Vagina (tissue), 2 donors: ENCODE data around the gene ERC2. TPM values are rescaled to one million over a fixed set of nuclear protein-coding genes. Genes with fewer than 3 reads are reported as not detected.

Source experiments
- DNase-seq, 2 donors: peaks; one replicate each; pipeline ENCODE4 v3.0.0-alpha.2; 2017; ENCODE audit errors: extremely low spot score in 2 of 2
- H3K27ac ChIP-seq: fragments of 200-600 bp; sonication (generic); one replicate; pipeline ENCODE4 v1.5.1; 2019
- H3K27me3 ChIP-seq: fragments of 200-600 bp; sonication (generic); one replicate; pipeline ENCODE4 v1.5.1; 2019
- H3K36me3 ChIP-seq, 2 donors: fragments of 200-600 bp; sonication (generic); one replicate each; pipeline ENCODE4 v1.5.1; 2017 to 2019
- H3K4me1 ChIP-seq: fragments of 200-600 bp; sonication (generic); one replicate; pipeline ENCODE4 v1.5.1; 2019
- H3K4me3 ChIP-seq, 2 donors: fragments of 200-600 bp; sonication (generic); 1 replicate in 1 of 2; 2 replicates in 1 of 2; pipeline ENCODE4 v1.5.1; 2016 to 2019
- H3K9me3 ChIP-seq: fragments of 200-600 bp; sonication (generic); one replicate; pipeline ENCODE4 v1.5.1; 2019
- CTCF ChIP-seq, 3 experiments: fragments of 450-650 bp in 2 of 3; fragments of 200-600 bp in 1 of 3; sonication (generic) in 1 of 3; IDR thresholded peaks; one replicate each; pipeline ENCODE4 v1.5.1; 2017 to 2019; ENCODE audit warnings: antibody characterized with exemption in 3 of 3, mild to moderate bottlenecking in 2 of 3, moderate library complexity in 2 of 3
- POLR2A ChIP-seq, 2 donors: fragments of 450-650 bp; IDR thresholded peaks; one replicate each; pipeline ENCODE4 v1.6.1; 2017; ENCODE audit warnings: antibody characterized with exemption in 2 of 2, mild to moderate bottlenecking in 2 of 2, moderate library complexity in 2 of 2
- POLR2AphosphoS5 ChIP-seq, 2 donors: sonication (generic); formaldehyde crosslinking; IDR thresholded peaks; one replicate each; pipeline ENCODE4 v1.9.0; 2017; ENCODE audit warnings: antibody characterized with exemption in 2 of 2, mild to moderate bottlenecking in 2 of 2, low read depth in 1 of 2; ENCODE audit not compliant: insufficient read depth in 1 of 2
- intact Hi-C: fragments of 100-400 bp; cut with DNase I; formaldehyde crosslinking; loops from one replicate; pipeline ENCODE4 v1.15.1; 2023
- total RNA-seq: library from RNA; depleted of rRNA; stranded (reverse); fragments of >200 nt; gene quantifications from one replicate; pipeline ENCODE4 v1.2.3, GENCODE V29; 2016

Gene ERC2
- total RNA-seq, 1 donor from 2014 or later, result 1.2 TPM

- Histone ChIP-seq H3K27me3 (no peaks in the 10 kb centered on the region), H3K9me3 (no peaks in the 10 kb centered on the region), H3K36me3 (no peaks in the 10 kb centered on the region), H3K27ac (no peak overlapping the region), H3K4me3 (no peak overlapping the region), H3K4me1 (no peaks in the 10 kb centered on the region)
- TF ChIP-seq POLR2A (IDR thresholded peaks at IDR 0.05) (no peak), POLR2AphosphoS5 (IDR thresholded peaks at IDR 0.05; ENCODE audit: insufficient read depth in 1 of 2, low read depth in 1 of 2) (no peak), CTCF (IDR thresholded peaks at IDR 0.05) (no peak)
- intact Hi-C loops, result no loop called here
- no peak for DNase-seq
These were observed 46.0 kb downstream of the ERC2 start for GRCh38 chr3:56422316-56422715.

GRCh38 chr3:56421205-56421604 lies 47.1 kb downstream of the ERC2 start:
- intact Hi-C loops, result no loop called here

GRCh38 chr3:56415652-56416051 lies 52.6 kb downstream of the ERC2 start:
- TF ChIP-seq CTCF (IDR thresholded peaks at IDR 0.05) (no peak), POLR2A (IDR thresholded peaks at IDR 0.05) (no peak), POLR2AphosphoS5 (IDR thresholded peaks at IDR 0.05; ENCODE audit: insufficient read depth in 1 of 2, low read depth in 1 of 2) (no peak)
- Histone ChIP-seq H3K36me3 (no peaks in the 10 kb centered on the region), H3K27me3 (no peaks in the 10 kb centered on the region), H3K9me3 (no peaks in the 10 kb centered on the region), H3K27ac (no peak overlapping the region), H3K4me3 (no peak overlapping the region), H3K4me1 (no peaks in the 10 kb centered on the region)
- no peak for DNase-seq
- intact Hi-C loops, result no loop called here

More at GRCh38 chr3:56421205-56421604, 47.1 kb downstream of the ERC2 start:
- no peaks in the 10 kb centered on the region for H3K36me3 ChIP-seq
- no peak overlapping the region for H3K4me3 ChIP-seq
- H3K27ac ChIP-seq, result no peak overlapping the region
- no peak for DNase-seq
- H3K27me3 ChIP-seq, result no peaks in the 10 kb centered on the region
- no peaks in the 10 kb centered on the region for H3K4me1 ChIP-seq
- no peak for TF ChIP-seq CTCF (IDR thresholded peaks at IDR 0.05)
- no peak for TF ChIP-seq POLR2A (IDR thresholded peaks at IDR 0.05)
- no peak for TF ChIP-seq POLR2AphosphoS5 (IDR thresholded peaks at IDR 0.05; ENCODE audit: insufficient read depth in 1 of 2, low read depth in 1 of 2)
- H3K9me3 ChIP-seq, result no peaks in the 10 kb centered on the region

GRCh38 chr3:56413911-56414310 lies 54.4 kb downstream of the ERC2 start:
- TF ChIP-seq CTCF (IDR thresholded peaks at IDR 0.05), result no peak
- TF ChIP-seq POLR2AphosphoS5 (IDR thresholded peaks at IDR 0.05; ENCODE audit: insufficient read depth in 1 of 2, low read depth in 1 of 2), result no peak
- no peak for TF ChIP-seq POLR2A (IDR thresholded peaks at IDR 0.05)
- no peaks in the 10 kb centered on the region for H3K9me3 ChIP-seq
- H3K4me3 ChIP-seq, result no peak overlapping the region
- DNase-seq, result no peak
- no peak overlapping the region for H3K27ac ChIP-seq
- no peaks in the 10 kb centered on the region for H3K27me3 ChIP-seq
- no peaks in the 10 kb centered on the region for H3K4me1 ChIP-seq
- intact Hi-C loops, result no loop called here
- H3K36me3 ChIP-seq, result no peaks in the 10 kb centered on the region

GRCh38 chr3:56411166-56411565 lies 57.1 kb downstream of the ERC2 start:
- no peaks in the 10 kb centered on the region for H3K4me1 ChIP-seq
- DNase-seq, result no peak
- no peak overlapping the region for H3K27ac ChIP-seq
- no peaks in the 10 kb centered on the region for H3K9me3 ChIP-seq
- intact Hi-C loops, result no loop called here
- no peak overlapping the region for H3K4me3 ChIP-seq
- no peak for TF ChIP-seq POLR2AphosphoS5 (IDR thresholded peaks at IDR 0.05; ENCODE audit: insufficient read depth in 1 of 2, low read depth in 1 of 2)
- no peak for TF ChIP-seq POLR2A (IDR thresholded peaks at IDR 0.05)
- no peak for TF ChIP-seq CTCF (IDR thresholded peaks at IDR 0.05)
- no peaks in the 10 kb centered on the region for H3K36me3 ChIP-seq
- H3K27me3 ChIP-seq, result no peaks in the 10 kb centered on the region
